HEK293 (cell line): ENCODE measurements around the gene YTHDC2.

ENCODE experiments used
- CTCF ChIA-PET: fragments of 350-600 bp; formaldehyde crosslinking; extraction: SDS; loops from one replicate; lab custom pipeline; 2021; ENCODE audit warnings: antibody characterized with exemption; lab: Yijun Ruan, JAX
- POLR2A ChIA-PET: fragments of 300-600 bp; formaldehyde crosslinking; extraction: SDS; loops from one replicate; lab custom pipeline; 2020; ENCODE audit warnings: antibody characterized with exemption, inconsistent platforms; lab: Yijun Ruan, JAX
- H3K27ac ChIP-seq: fragments of 200-500 bp; sonication (Bioruptor generic); 2 replicates; pipeline ENCODE4 v1.5.1; 2014; ENCODE audit warnings: low read depth, low read length, control low read depth, inconsistent platforms; ENCODE audit errors: extremely low read depth
- H3K36me3 ChIP-seq, 2 experiments: fragments of 200-500 bp in 1 of 2; sonication (Bioruptor generic) in 1 of 2; 1 replicate in 1 of 2; 2 replicates in 1 of 2; pipeline ENCODE4 v1.5.1; 2014 to 2017; ENCODE audit warnings: inconsistent platforms in 2 of 2, low read length in 2 of 2; ENCODE audit not compliant: control insufficient read depth in 2 of 2, insufficient read depth in 1 of 2
- H3K4me1 ChIP-seq: fragments of 200-500 bp; sonication (Bioruptor generic); 2 replicates; pipeline ENCODE4 v1.5.1; 2014; ENCODE audit warnings: mild to moderate bottlenecking, low read length, inconsistent platforms; ENCODE audit not compliant: control insufficient read depth, insufficient read depth
- H3K4me3 ChIP-seq: 2 replicates; pipeline ENCODE4 v1.5.1; 2011; ENCODE audit warnings: low read depth, mild to moderate bottlenecking, control low read depth, low read length, moderate library complexity
- H3K9me3 ChIP-seq: fragments of 200-500 bp; sonication (Bioruptor generic); 2 replicates; pipeline ENCODE4 v1.5.1; 2014; ENCODE audit warnings: low read depth, low read length, inconsistent platforms; ENCODE audit not compliant: control insufficient read depth, insufficient read depth
- AEBP2 ChIP-seq: fragments of 450-650 bp; formaldehyde crosslinking; IDR thresholded peaks from 2 replicates; pipeline ENCODE4 v1.5.1; 2016; ENCODE audit warnings: missing biosample characterization, missing genetic modification characterization, borderline replicate concordance
- GLI2 ChIP-seq: fragments of 450-650 bp; formaldehyde crosslinking; IDR thresholded peaks from 2 replicates; pipeline ENCODE4; 2017; ENCODE audit warnings: missing biosample characterization, missing genetic modification characterization, low read depth, borderline replicate concordance
- KLF17 ChIP-seq: fragments of 450-650 bp; formaldehyde crosslinking; IDR thresholded peaks from 2 replicates; pipeline ENCODE4 v1.5.1; 2016; ENCODE audit warnings: missing biosample characterization, missing genetic modification characterization
- ZFP69B ChIP-seq: fragments of 450-650 bp; formaldehyde crosslinking; IDR thresholded peaks from 2 replicates; pipeline ENCODE4 v1.5.1; 2016; ENCODE audit warnings: missing biosample characterization, missing genetic modification characterization
- ZNF140 ChIP-seq: fragments of 450-650 bp; formaldehyde crosslinking; IDR thresholded peaks from 2 replicates; pipeline ENCODE4 v1.5.1; 2016; ENCODE audit warnings: missing biosample characterization, missing genetic modification characterization
- ZNF202 ChIP-seq: fragments of 450-650 bp; formaldehyde crosslinking; IDR thresholded peaks from 2 replicates; pipeline ENCODE4 v1.5.1; 2016; ENCODE audit warnings: missing biosample characterization, missing genetic modification characterization, borderline replicate concordance
- ZNF324 ChIP-seq: fragments of 450-650 bp; formaldehyde crosslinking; IDR thresholded peaks from 2 replicates; pipeline ENCODE4 v1.5.1; 2016; ENCODE audit warnings: missing biosample characterization, missing genetic modification characterization
- ZNF433 ChIP-seq: fragments of 450-650 bp; formaldehyde crosslinking; IDR thresholded peaks from 2 replicates; pipeline ENCODE4 v1.5.1; 2016; ENCODE audit warnings: missing biosample characterization, missing genetic modification characterization, low read depth
- ZNF501 ChIP-seq: fragments of 450-650 bp; formaldehyde crosslinking; IDR thresholded peaks from 2 replicates; pipeline ENCODE4 v1.5.1; 2016; ENCODE audit warnings: missing biosample characterization, missing genetic modification characterization
- ZNF518A ChIP-seq: fragments of 450-650 bp; formaldehyde crosslinking; conservative IDR thresholded peaks from 2 replicates; pipeline ENCODE4 v1.5.1; 2016; ENCODE audit warnings: low read depth, missing biosample characterization, missing genetic modification characterization
- ZNF529 ChIP-seq: fragments of 450-650 bp; formaldehyde crosslinking; IDR thresholded peaks from 2 replicates; pipeline ENCODE4 v1.5.1; 2017; ENCODE audit warnings: missing genetic modification characterization, missing biosample characterization; ENCODE audit not compliant: insufficient replicate concordance
- ZNF530 ChIP-seq: fragments of 450-650 bp; formaldehyde crosslinking; IDR thresholded peaks from 2 replicates; pipeline ENCODE4 v1.5.1; 2016; ENCODE audit warnings: low read depth, missing biosample characterization, missing genetic modification characterization
- ZNF549 ChIP-seq: fragments of 450-650 bp; IDR thresholded peaks from 2 replicates; pipeline ENCODE4 v1.5.1; 2018; ENCODE audit warnings: missing biosample characterization, missing genetic modification characterization, mild to moderate bottlenecking, inconsistent platforms, moderate library complexity
- ZNF560 ChIP-seq: fragments of 450-650 bp; formaldehyde crosslinking; IDR thresholded peaks from 2 replicates; pipeline ENCODE4 v1.5.1; 2017; ENCODE audit warnings: missing biosample characterization, missing genetic modification characterization, borderline replicate concordance
- ZNF658 ChIP-seq: fragments of 450-650 bp; formaldehyde crosslinking; IDR thresholded peaks from 2 replicates; pipeline ENCODE4; 2016; ENCODE audit warnings: missing biosample characterization, missing genetic modification characterization
- ZNF692 ChIP-seq: fragments of 450-650 bp; formaldehyde crosslinking; IDR thresholded peaks from 2 replicates; pipeline ENCODE4 v1.5.1; 2016; ENCODE audit warnings: missing biosample characterization, missing genetic modification characterization
- ZNF777 ChIP-seq: fragments of 450-650 bp; formaldehyde crosslinking; IDR thresholded peaks from 2 replicates; pipeline ENCODE4 v1.5.1; 2017; ENCODE audit warnings: missing biosample characterization, missing genetic modification characterization, borderline replicate concordance
- ZSCAN16 ChIP-seq: fragments of 450-650 bp; formaldehyde crosslinking; IDR thresholded peaks from 2 replicates; pipeline ENCODE4 v1.5.1; 2016; ENCODE audit warnings: missing biosample characterization, missing genetic modification characterization

Gene YTHDC2

GRCh38 chr5:113615708-113616107, 102.2 kb downstream of the YTHDC2 start:
- no peaks in the 10 kb centered on the region for H3K36me3 ChIP-seq
- no peaks in the 10 kb centered on the region for H3K4me1 ChIP-seq
- H3K27ac ChIP-seq = no peak overlapping the region
- ChIA-PET CTCF (interaction anchor here (0.5 to 1.6 kb wide), 4 partner anchors 48 to 651 kb away, joined by 3 to 11 read pairs (median 5); no protein-coding TSS in a partner anchor), POLR2A (no interaction called here)
- TF ChIP-seq ZNF530 (tag by site-specific recombination) = no peak
- no peak for TF ChIP-seq ZNF518A (tag by site-specific recombination)
- TF ChIP-seq ZSCAN16 (tag by site-specific recombination) = no peak
- TF ChIP-seq ZNF140 (tag by site-specific recombination) = no peak
- no peak for TF ChIP-seq ZNF501 (tag by site-specific recombination)
- no peak for TF ChIP-seq ZNF202 (tag by site-specific recombination)
- no peak for TF ChIP-seq ZNF658 (tag by site-specific recombination)
- no peak for TF ChIP-seq ZNF560
- no peak for TF ChIP-seq ZNF324 (tag by site-specific recombination)
- no peak for TF ChIP-seq ZNF433 (tag by site-specific recombination)
- no peak for TF ChIP-seq ZNF549
- TF ChIP-seq KLF17 (tag by site-specific recombination) = no peak
- TF ChIP-seq GLI2 = no peak
- TF ChIP-seq AEBP2 (tag by site-specific recombination) = no peak
- no peak for TF ChIP-seq ZNF692 (tag by site-specific recombination)
- no peak overlapping the region for H3K4me3 ChIP-seq
- H3K9me3 ChIP-seq = no peaks in the 10 kb centered on the region

- no peak overlapping the region for H3K4me3 ChIP-seq
- no peak overlapping the region for H3K27ac ChIP-seq
- TF ChIP-seq ZFP69B (tag by site-specific recombination) (no peak), ZNF529 (tag by site-specific recombination) (no peak), ZNF777 (tag by site-specific recombination) (no peak)
- no peaks in the 10 kb centered on the region for H3K9me3 ChIP-seq
- no peaks in the 10 kb centered on the region for H3K36me3 ChIP-seq
- H3K4me1 ChIP-seq = no peaks in the 10 kb centered on the region
- ChIA-PET POLR2A (no interaction called here), CTCF (interaction anchor here (0.6 to 1.0 kb wide), 3 partner anchors 47 to 1637 kb away, joined by 3 to 4 read pairs (median 3); no protein-coding TSS in a partner anchor)
Observed at GRCh38 chr5:113617191-113617796, 103.8 kb downstream of the YTHDC2 start.
